A673 (cell line): Measurements from ENCODE around the gene NOSIP.

Experiments
- CTCF ChIP-seq: fragments of 300-800, 200-600 bp; sonication (generic); conservative IDR thresholded peaks from 2 replicates; pipeline ENCODE4 v1.5.1; 2017; ENCODE audit warnings: low read depth, mild to moderate bottlenecking, antibody characterized with exemption, low read length, moderate library complexity, mixed read lengths
- EZH2 ChIP-seq: fragments of 200-600 bp; sonication (generic); IDR thresholded peaks from 2 replicates; pipeline ENCODE4 v1.6.1; 2017; ENCODE audit warnings: borderline replicate concordance, low read depth, mild to moderate bottlenecking, mixed read lengths, antibody characterized with exemption, low read length; ENCODE audit not compliant: poor library complexity, severe bottlenecking

GRCh38 chr19:49566302-49566701 is 14.1 kb downstream of the NOSIP start:
- no peak for TF ChIP-seq CTCF
- no peak for TF ChIP-seq EZH2
